Adrenal gland (tissue), 19 donors: ENCODE data around the gene KLHL34. TPM values are rescaled to one million over a fixed set of nuclear protein-coding genes. Genes with fewer than 3 reads are reported as not detected.

Source experiments
- DNase-seq, 7 donors: peaks; one replicate each; pipeline ENCODE4 v3.0.0-alpha.2; 2019 to 2020
- H3K27ac ChIP-seq, 5 donors: fragments of 200-600 bp; sonication (generic) in 4 of 5; 1 replicate in 3 of 5; 2 replicates in 2 of 5; pipeline versions ENCODE4 v1.5.1 to v1.8.0; 2016 to 2020; ENCODE audit warnings: mild to moderate bottlenecking in 1 of 5
- H3K27me3 ChIP-seq: fragments of 200-600 bp; 2 replicates; pipeline ENCODE4 v1.8.0; 2021
- H3K36me3 ChIP-seq, 2 donors: fragments of 200-600 bp; replicated peaks in 1 of 2; 1 replicate in 1 of 2; 2 replicates in 1 of 2; pipeline versions ENCODE4 v1.5.1 to v1.8.0; 2018 to 2022
- H3K4me1 ChIP-seq, 2 donors: fragments of 200-600 bp; replicated peaks in 1 of 2; 1 replicate in 1 of 2; 2 replicates in 1 of 2; pipeline versions ENCODE4 v1.5.1 to v1.8.0; 2018 to 2021
- H3K4me3 ChIP-seq, 4 donors: fragments of 200-600 bp; sonication (generic) in 3 of 4; one replicate each; pipeline ENCODE4 v1.5.1; 2016 to 2018
- H3K9me3 ChIP-seq, 3 donors: fragments of 200-600 bp; sonication (generic) in 1 of 3; replicated peaks in 1 of 3; 1 replicate in 2 of 3; 2 replicates in 1 of 3; pipeline versions ENCODE4 v1.5.1 to v1.8.0; 2016 to 2021
- CTCF ChIP-seq, 6 experiments: fragments of 450-650 bp in 4 of 6; fragments of 200-600 bp in 2 of 6; sonication (generic) in 1 of 6; IDR thresholded peaks; 1 replicate in 5 of 6; 2 replicates in 1 of 6; pipeline versions ENCODE4 v1.5.1 to v1.8.0; 2016 to 2021; ENCODE audit warnings: antibody characterized with exemption in 6 of 6, mild to moderate bottlenecking in 2 of 6, moderate library complexity in 1 of 6
- POLR2A ChIP-seq, 2 donors: fragments of 450-650 bp; IDR thresholded peaks; one replicate each; pipeline ENCODE4 v1.6.1; 2017; ENCODE audit warnings: antibody characterized with exemption in 2 of 2, mild to moderate bottlenecking in 2 of 2, moderate library complexity in 1 of 2
- WGBS, 4 donors: extraction: QIAGEN DNeasy Blood & Tissue Kit in 2 of 4; methylation state at CpG; one replicate each; pipeline versions ENCODE4 v1.1.5 to v1.1.7; 2013 to 2017; 5-methylcytosine and 5-hydroxymethylcytosine counted together
- intact Hi-C, 2 donors: fragments of 100-400 bp; cut with DNase I; formaldehyde crosslinking; loops; one replicate each; pipeline versions ENCODE4 v1.14.1 to v1.15.0; 2022 to 2023
- long read RNA-seq, 10 donors: library from polyadenylated mRNA in 3 of 10; unstranded in 2 of 10; stranded (forward) in 1 of 10; transcript quantifications; one replicate each; pipeline ENCODE4 v2.0.0 and lab custom pipeline, GENCODE V29; 2021 to 2026
- polyA plus RNA-seq, 3 donors: library from polyadenylated mRNA; stranded (reverse); fragments of 200-250 nt in 2 of 3; fragments of 350-450 nt in 1 of 3; fragmentation: Illumina TruSeq in 1 of 3; extraction: RNeasy Lipid Tissue Mini Kit (QIAGEN cat#74804) in 1 of 3; gene quantifications; one replicate each; pipeline ENCODE4 v1.2.3, GENCODE V29; 2013 to 2014
- total RNA-seq, 9 donors: library from RNA; depleted of rRNA in 4 of 9; stranded (reverse); fragments of >200 nt in 4 of 9; fragments of 120-200 nt in 1 of 9; fragmentation: NEBNext Ultra II Directional in 1 of 9; extraction: Animal tissue kit (Norgen Biotek cat#: 25700) in 1 of 9; gene quantifications; one replicate each; pipeline versions ENCODE4 v1.1.0 to v1.2.4, GENCODE V29; 2013 to 2023
- donor health status: healthy with polysubstance abuse.
- donor health status: Bipolar disorder and iron deficiency.
- donor health status: DM: yes; HTN: yes; CAD: no.
- donor health status: DM: no; HTN: no; CAD: no.
- donor health status: DM: no; HTN: no; CAD: no.
- donor health status: DM: yes; HTN: yes; CAD: no.

KLHL34 gene
- total RNA-seq (under 1 TPM in 3 of 9 donors, not detected in 6; under 0.01 to 0.47 (median under 0.01) TPM), polyA plus RNA-seq (under 1 TPM; 0.03 to 0.16 (median 0.04) TPM)
- long read RNA-seq, donor 1: 0 reads
- long read RNA-seq, donor 2: 0 reads
- long read RNA-seq, donor 3, partial matches to known transcripts: 0 of 2 reads
- long read RNA-seq, donor 3, other reads (novel, unspliced or antisense): 0 of 2 reads
- long read RNA-seq, donor 4: 0 reads
- long read RNA-seq, donor 5: 0 reads
- long read RNA-seq, donor 6, partial matches to known transcripts: 0 of 1 reads
- long read RNA-seq, donor 6, other reads (novel, unspliced or antisense): 0 of 1 reads
- long read RNA-seq, donor 7: 0 reads
- long read RNA-seq, donor 8, partial matches to known transcripts: 0 of 1 reads
- long read RNA-seq, donor 8, other reads (novel, unspliced or antisense): 0 of 1 reads
- long read RNA-seq, donor 9: 0 reads
- long read RNA-seq, donor 10: 0 reads

GRCh38 chrX:21658152-21658737, at the start of gene KLHL34:
TSS of gene KLHL34 (minus strand) at chrX:21658330. CDS start at chrX:21657788, 542 bp downstream.
- Histone ChIP-seq H3K4me1 (no peaks in the 10 kb centered on the region), H3K27me3 (peaks cover 30% of the 10 kb centered on the region), H3K9me3 (no peaks in the 10 kb centered on the region), H3K27ac (no peak within 1 kb of the TSS), H3K4me3 (no peak within 1 kb of the TSS), H3K36me3 (no peaks in the 10 kb centered on the region)
- DNase-seq: no peak
- 17 to 65% (median 31%) methylated on average over 18 to 60 of the region's 60 CpGs for WGBS, 4 donors
- TF ChIP-seq POLR2A (IDR thresholded peaks at IDR 0.05): no peak
- TF ChIP-seq CTCF (IDR thresholded peaks at IDR 0.05): no peak
- intact Hi-C loops: no loop called here

- TF ChIP-seq CTCF (IDR thresholded peaks at IDR 0.05) (no peak), POLR2A (IDR thresholded peaks at IDR 0.05) (no peak)
- no peak for DNase-seq
- Histone ChIP-seq H3K4me3 (no peak overlapping the region), H3K4me1 (no peaks in the 10 kb centered on the region), H3K36me3 (no peaks in the 10 kb centered on the region), H3K27me3 (peaks cover 3% of the 10 kb centered on the region), H3K9me3 (no peaks in the 10 kb centered on the region), H3K27ac (no peak overlapping the region)
- intact Hi-C loops: no loop called here
- 62 to 80% (median 68%) methylated on average over 4 of the region's 4 CpGs for WGBS, 4 donors
These were observed 47.1 kb upstream of the KLHL34 start for GRCh38 chrX:21705225-21705624.

- H3K27me3 ChIP-seq: peaks cover 7% of the 10 kb centered on the region
- no peak for DNase-seq
- intact Hi-C loops: no loop called here
- H3K4me3 ChIP-seq: no peak overlapping the region
- TF ChIP-seq CTCF (IDR thresholded peaks at IDR 0.05): no peak
- no peak for TF ChIP-seq POLR2A (IDR thresholded peaks at IDR 0.05)
- 49 to 65% (median 62%) methylated on average over 4 of the region's 4 CpGs for WGBS, 4 donors
- no peaks in the 10 kb centered on the region for H3K9me3 ChIP-seq
- no peaks in the 10 kb centered on the region for H3K4me1 ChIP-seq
- no peaks in the 10 kb centered on the region for H3K36me3 ChIP-seq
- no peak overlapping the region for H3K27ac ChIP-seq
These were observed 44.6 kb upstream of the KLHL34 start for GRCh38 chrX:21702725-21703124.

- no peak overlapping the region for H3K4me3 ChIP-seq
- no peaks in the 10 kb centered on the region for H3K4me1 ChIP-seq
- no peak for TF ChIP-seq POLR2A (IDR thresholded peaks at IDR 0.05)
- peaks cover 7% of the 10 kb centered on the region for H3K27me3 ChIP-seq
- WGBS, 4 donors: 46 to 65% (median 57%) methylated on average over 2 to 3 of the region's 3 CpGs
- DNase-seq: no peak
- no peaks in the 10 kb centered on the region for H3K36me3 ChIP-seq
- intact Hi-C loops: no loop called here
- H3K9me3 ChIP-seq: no peaks in the 10 kb centered on the region
- H3K27ac ChIP-seq: no peak overlapping the region
These were observed 42.8 kb upstream of the KLHL34 start for GRCh38 chrX:21700967-21701366.
